HG02759 (cell line): ENCODE results near the gene FAM20A.

Experiments
- ATAC-seq: cut with Tn5 transposase; IDR thresholded peaks from one replicate; pipeline ENCODE4 v1.9.1; 2021; ENCODE audit warnings: mild to moderate bottlenecking, moderate library complexity; ENCODE audit not compliant: unreplicated experiment

FAM20A gene

DNA sequence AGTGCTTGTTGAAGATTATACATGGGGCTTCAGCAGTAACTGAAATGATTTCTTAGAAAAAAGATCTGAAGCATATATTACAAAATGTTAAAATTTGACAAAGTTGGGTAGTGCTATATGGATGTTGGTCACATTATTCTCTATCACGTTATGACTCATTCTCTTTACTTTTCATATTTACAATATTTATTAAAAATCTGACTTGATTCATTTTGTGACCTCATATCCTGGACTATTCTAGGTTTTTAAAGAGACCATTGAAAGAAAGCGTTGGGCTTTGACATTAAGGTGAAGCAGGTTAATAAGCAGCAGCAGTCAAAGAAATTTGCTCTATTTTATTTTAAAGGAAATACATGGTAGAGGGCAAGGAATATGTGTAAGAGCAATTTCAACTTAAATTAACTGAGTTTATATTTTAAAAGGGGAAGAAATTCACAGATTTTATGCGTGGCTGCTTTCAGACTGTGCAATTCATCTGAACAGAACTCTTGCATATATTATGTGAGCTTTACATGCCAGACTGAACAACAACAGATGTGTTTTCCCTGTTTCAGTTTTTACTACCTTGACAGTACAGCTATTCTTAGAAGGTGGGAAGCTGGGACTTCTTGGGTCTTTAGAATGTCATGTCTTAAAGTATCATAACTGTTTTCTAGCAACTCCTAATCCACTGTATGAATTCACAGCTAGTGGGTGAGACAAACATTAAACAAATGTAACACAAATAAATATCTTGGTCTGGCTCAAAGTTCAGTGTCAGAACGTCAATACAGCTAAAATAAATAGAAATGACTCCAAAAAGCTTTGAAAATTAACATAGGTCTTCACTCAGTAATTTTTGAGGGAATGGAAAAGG, 10.4 kb upstream of the FAM20A start:
- ATAC-seq, result no peak

DNA sequence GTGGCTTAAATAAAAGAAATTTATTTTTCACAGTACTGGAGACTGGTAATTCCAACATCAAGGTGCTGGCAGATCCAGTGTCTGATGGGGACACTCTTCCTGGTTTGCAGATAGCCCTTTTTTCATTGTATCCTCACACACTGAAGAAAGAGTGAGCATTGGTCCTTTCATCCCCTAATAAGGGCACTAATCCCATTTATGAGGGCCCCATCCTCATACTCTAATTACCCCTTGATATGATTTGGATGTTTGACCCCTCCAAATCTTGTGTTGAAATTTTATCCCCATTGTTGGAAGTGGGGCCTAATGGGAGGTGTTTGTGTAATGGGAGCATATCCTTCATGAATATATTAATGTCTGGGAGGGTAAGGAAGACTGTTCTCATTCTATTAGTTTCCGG, 9.4 kb upstream of the FAM20A start:
- ATAC-seq, result no peak

DNA sequence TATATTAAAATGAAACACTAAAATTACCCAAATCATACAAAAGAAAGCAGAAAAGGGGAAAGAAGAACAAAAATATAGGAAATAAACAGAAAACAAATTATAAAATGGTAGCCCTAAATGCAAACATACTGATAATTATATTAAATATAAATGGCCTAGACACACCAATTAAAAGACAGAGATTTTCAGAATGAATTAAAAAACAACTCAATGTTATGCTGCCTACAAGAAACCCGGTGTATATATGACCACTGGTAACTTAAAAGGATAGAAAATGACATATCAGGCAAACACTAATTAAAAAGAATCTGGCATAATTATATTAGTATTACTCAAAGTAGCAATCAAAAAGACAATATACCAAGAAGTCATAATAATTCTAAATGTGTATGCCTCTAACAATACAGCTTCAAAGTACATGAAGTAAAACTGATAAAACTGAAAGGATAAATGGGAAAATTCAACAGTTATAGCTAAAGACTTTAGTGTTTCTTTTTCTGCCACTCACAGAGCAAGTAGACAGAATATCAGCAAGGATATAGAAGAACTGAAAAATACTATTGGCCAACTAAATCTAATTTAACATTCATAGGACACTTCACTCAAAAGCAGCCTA, 7.5 kb upstream of the FAM20A start:
- no peak for ATAC-seq

DNA sequence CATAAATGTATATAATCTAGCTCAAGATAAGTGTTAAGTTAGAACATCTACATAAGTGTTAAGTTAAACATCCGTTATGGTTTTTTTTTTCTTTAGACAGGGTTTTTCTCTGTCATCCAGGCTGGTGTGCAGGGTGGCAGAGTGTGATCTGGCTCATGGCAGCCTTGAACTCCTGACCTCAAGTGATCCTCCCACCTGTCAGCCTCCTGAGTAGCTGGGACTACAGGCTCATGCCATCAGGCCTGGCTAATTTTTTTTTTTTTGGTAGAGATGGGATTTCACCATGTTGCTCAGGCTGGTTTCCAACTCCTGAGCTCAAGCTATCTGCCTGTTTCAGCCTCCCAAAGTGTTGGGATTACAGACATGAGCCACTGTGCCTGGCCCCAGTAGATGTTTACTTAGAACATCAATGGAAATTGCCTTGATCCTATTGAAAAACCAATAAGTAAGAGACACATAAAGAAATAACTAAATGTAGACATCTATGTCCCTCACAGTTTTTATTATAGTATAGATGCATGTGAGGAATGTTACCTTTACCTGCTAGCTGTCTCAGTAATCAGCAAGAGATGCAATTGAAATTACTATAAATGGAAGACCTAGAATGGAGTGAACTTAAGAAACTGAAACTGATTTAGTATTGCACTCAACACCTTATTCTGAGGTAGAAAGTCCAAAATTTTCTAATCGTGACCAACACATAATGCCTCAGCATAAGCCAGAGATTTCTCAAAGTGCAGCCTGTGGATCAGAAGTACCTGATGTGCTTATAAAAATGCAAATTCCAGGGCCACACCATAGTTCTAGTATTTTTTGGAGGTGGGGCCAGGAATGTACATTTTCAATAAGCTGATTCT, 5.5 kb upstream of the FAM20A start:
- ATAC-seq, result no peak

DNA sequence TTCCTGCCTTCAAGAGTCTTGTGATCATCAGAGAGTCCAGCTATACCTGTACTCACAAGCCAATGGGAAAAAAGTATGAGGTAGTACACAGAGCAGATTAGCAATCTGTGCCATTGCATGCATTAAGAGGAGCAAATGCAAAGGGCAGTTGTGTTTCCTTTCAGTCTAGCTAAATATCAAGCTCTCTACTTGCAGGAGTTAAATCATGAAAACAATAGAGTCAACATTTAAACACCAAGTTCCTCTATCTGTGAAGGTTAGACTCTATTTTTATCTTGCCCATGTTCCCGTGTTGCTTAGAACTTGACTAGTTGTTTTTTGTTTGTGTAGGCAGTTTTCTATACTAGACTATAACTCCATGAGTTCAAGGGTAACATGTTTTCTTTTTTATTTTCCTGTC, 4.7 kb upstream of the FAM20A start:
- ATAC-seq, result no peak

DNA sequence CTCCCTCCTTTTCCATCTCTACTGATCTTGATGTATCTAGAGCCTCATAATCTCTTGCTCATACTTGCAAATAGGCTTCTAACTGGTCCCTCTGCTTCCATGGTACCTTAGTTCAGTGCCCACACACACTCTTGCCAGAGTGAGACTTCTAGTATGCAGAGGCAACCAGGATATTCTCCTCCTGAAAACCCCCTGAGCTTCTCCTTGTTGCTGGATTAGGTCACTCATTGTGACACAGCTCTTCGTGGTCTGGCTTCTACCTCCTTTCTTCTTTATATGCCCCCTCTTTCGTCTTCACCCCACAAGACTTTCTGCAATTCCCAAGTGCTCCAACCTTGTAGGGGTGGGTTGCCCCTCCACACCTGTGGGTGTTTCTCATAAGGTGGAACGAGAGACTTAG, 2.5 kb upstream of the FAM20A start:
- no peak for ATAC-seq

DNA sequence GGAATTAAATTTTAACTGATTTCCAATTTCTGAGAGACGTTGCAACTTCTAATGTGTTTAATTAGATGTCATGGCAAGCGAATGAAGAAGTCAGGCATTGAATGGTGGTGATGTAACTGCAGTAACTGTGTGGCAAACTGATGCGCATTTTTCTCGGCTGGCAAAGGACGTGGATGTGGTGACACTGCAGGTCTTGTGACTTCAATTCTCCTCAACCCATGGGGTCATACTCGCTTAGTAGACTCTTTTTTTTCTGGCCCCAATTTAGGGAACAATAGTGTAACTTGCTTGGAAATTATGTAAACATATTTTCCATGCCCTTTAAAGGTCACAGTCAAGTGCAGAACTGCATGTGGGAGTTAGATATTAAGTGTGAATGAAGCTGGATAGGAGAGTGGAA, 1.9 kb upstream of the FAM20A start:
- no peak for ATAC-seq

DNA sequence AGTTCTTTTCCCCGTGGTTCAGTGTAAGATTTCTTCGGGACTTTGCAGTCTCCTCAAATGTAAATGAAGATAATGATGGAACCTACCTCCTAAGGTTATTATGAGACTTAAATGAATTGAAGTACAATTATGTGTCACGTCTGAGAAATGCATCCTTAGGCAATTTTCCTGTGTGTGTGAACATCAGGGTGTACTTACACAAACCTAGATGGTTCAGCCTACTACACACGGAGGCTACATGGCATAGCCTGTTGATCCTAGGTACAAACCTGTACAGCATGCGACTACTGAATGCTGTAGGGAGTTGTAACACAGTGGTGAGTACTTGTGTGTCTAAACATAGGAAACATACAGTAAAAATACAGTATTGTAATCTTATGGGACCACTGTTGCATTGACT, 1.1 kb upstream of the FAM20A start:
- ATAC-seq, result no peak

DNA sequence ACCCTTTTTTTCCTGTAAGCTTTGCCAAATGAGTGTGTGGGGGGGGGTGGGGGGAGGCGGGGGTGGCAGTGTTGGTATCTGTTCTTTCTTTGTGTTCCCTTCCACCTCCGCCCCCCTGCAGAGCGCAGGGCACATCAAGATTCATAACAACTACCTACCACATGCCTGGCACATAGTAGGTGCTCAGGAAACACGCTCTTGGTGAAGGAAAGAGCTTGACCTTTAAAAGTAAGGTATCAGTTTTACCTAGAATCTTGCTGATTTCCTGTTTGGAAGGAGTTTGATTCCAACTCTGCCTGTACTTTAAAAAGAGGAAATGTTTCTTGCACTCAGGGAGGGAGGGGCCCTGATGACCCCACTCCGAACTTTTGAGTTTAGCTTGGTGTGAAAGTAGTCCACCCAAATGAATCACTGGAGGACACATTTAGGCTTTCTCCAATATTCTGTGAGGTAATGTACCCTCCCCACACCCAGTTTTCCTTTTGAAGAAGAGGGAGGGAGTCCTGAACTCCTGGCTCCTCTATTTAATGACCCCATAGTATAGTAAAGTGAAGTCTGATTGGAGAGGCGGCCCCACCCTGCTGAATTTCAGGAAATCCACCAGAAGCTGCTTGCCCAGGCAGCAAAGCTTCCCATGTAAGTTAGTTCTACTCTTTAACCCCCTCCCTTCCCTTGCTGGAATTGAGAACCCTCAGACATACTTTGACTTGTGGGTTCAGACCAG, 560 bp upstream of the FAM20A start:
- ATAC-seq, result no peak

DNA sequence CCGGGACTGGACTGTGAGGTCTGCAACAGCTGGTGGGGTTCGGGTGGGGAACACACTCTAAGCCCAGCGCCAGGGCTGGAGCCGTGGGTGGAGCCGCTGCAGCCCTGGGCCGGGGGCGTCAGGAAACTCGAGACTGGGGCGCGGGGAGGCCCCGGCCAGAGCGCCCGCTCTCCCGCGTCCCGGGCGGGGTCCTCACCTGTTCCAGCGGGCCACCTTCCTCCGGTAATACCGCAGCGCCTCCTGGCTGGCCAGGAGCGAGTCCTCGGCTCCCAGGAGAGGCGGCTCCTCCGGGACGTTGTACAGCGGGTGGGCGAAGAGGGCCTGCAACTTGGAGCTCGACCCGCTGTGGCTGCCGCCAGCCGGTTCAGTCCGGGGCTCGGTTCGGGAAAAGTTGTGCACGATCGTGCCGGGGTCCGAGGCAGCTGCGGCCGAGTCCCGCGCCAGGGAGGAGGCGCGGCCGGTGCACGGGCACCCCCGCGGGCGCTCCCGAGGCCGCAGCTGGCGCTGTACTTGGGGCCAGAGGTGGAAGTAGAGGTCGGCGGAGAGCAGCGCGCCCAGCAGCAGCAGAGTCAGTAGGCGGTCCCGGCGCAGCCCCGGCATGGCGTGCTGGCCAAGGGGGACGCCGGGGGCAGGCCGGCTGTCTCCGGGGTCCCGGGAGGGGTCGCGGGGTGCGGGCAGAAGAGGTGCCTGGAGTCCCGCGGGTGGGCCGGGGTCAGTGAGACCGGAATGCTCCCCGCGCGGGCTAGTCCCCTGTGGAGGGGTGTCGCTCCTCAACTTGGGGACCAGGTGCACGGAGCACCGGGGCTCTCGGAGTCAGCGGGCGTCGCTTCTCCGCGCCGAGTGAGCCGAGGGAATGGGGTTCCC, 868 bp downstream of the FAM20A start:
- ATAC-seq, result no peak

DNA sequence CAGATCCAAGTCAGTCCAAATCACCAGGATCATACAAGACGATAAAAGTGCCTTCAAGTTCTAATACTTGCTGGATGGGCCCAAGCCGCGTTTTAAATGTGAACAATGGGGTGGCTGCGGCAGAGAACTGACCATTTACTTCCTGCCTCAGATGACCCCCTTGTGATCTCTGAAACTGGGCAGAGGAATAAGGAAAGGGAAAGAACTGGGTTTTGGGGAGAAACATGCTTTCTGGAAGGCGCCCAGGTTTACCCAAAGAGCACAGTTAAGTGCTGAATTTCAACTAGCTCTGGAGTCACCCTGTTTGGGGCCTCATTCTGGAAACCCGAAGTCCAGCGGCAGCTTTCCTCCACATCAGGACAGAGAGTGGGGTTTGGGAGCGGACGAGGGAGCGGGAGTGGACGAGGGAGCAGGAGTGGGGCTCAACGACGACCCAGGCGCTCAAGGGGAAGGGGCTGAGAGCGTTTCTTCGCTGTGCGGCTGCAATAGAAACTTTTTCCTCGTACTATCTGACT, 1.6 kb downstream of the FAM20A start:
- no peak for ATAC-seq

DNA sequence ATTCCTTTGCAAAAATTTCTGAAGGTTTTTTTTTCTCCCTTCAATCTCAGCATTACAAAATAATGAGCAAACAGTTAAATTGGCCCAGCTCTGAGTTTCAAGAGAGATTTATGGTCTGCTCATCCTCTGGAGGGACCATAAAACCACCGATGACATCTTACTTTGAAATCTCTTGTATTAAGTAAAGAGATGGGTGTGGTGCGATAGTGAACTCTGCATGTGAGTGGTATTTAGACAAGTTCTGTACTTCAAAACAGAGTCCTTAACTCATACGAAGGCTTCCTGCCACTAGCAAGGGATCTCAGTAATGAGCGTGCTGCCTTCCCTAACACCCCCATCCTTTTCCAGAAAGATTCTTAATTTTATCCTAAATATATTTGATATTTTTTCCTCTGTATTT, 2.1 kb downstream of the FAM20A start:
- no peak for ATAC-seq

DNA sequence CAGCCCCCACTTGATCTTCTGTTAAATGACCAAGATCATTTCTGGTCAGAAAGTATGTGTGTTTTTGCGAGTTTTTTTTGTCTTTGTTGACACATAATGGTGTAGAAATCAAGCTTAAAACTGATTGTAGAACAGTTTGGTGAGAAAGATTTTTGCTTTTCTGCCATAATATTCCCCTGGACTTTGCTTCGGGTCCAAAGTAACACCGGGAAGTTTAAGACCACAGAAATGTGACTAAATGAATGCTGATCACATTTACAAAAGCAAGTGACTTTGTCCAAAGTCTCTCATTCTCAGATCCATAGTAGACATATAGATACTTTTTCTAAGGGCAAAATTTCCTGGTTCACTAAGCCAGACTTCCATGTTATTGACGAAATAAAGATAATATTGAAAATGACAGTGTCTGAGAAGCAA, 2.6 kb downstream of the FAM20A start:
- ATAC-seq, result no peak

DNA sequence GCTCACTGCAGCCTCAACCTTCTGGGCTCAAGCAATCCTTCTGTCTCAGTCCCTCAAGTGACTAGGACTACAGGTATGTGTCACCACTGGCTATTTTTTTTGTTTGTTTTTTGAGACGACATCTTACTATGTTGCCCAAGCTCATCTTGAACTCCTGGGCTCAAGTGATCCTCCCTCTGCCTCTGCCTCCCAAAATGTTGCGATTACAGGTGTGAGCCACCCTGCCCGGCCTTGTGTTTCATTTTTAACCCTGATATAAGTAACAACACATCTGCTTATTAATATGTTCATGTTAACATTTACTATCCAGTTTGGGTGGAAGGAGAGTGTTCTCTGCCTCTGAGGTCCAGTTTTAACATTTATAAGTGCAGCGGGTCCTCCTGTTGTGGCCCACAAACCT, 3.1 kb downstream of the FAM20A start:
- no peak for ATAC-seq

DNA sequence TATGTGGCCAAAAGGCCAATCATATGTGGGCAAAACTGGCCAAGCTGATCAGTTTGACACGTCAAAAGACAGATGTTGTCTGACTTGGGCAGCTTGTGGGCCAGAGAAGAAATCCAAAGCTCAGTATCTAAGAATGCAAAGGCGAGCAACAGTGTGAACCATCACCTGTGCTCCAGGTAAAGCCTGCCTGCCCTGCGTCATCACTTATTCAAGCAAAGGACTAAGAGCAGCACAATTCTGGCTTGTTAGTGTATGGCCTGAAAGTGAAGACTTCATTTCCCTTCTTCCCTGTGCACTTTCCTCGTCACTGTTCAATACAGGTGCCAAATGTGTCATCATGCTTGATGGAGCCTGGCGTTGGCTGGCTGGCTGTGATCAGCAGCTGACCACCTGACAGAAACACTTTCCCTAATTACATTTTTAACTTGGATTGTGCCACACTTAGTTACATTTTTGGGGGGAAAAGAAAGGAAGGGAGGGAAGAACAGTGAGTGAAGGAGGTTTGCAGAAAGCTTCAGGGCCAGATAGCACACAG, 4.7 kb downstream of the FAM20A start:
- ATAC-seq, result no peak

DNA sequence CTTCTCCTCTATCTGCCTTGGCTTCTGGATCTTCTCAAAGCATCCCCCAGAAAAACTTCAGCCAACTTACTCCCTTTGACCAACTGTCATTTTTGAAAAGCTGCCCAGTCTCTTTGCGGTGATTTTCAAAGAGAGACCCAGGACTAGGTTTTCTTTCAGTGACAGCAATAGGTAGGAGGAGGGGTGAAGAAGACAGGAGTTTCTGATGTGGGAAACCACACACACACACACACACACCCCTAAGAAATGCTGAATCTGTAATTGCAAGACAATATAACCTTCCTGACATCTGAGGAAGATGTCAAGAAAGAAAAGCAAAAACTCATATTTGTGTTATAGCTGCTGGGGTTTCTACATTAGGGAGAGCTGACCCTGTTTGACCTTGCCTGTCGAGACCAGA, 5.2 kb downstream of the FAM20A start:
- no peak for ATAC-seq

DNA sequence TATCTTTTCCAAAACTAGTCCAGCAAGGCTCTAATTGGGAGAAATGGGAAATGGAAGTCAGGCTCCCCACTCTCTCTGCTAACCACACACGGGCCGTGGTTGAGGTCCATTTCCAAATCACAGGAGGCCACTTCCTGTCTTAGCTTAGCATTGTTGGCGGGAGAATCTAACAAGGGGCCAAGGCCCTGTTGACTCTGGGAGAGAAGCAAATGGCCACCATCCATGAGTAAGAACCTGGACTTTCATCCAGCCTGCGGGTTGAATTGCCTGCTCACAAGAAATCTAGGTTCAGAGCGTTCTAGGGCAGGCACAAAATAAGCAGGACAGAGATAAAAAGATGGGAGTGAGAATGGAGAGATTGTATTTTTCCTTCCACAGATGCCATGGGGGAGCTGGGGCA, 5.7 kb downstream of the FAM20A start:
- no peak for ATAC-seq

DNA sequence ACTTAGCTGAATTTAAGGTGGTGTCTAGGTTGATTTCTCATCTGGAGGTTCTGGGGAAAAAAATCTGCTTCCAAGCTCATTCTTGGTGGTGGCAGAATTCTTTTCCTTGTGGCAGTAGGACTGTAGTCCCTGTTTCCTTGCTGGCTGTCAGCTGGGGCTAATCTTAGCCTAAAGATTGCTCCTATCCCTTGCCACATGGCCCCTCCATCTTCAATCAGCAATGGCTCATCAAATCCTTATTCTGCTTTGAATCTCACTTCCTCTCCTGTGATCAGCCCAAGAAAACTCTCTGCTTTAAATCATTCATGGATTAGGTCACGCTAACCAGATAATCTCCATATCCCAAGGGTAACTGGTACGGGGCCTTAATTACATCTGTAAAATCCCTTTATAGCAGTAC, 6.6 kb downstream of the FAM20A start:
- no peak for ATAC-seq
